ENCODE results near the gene NOL9. TPM values are rescaled to one million over a fixed set of nuclear protein-coding genes. Genes with fewer than 3 reads are reported as not detected.

The NOL9 gene
- total and polyA plus RNA-seq, 4 donors = 1.9 to 27.0 (median 16.2) TPM

DNA sequence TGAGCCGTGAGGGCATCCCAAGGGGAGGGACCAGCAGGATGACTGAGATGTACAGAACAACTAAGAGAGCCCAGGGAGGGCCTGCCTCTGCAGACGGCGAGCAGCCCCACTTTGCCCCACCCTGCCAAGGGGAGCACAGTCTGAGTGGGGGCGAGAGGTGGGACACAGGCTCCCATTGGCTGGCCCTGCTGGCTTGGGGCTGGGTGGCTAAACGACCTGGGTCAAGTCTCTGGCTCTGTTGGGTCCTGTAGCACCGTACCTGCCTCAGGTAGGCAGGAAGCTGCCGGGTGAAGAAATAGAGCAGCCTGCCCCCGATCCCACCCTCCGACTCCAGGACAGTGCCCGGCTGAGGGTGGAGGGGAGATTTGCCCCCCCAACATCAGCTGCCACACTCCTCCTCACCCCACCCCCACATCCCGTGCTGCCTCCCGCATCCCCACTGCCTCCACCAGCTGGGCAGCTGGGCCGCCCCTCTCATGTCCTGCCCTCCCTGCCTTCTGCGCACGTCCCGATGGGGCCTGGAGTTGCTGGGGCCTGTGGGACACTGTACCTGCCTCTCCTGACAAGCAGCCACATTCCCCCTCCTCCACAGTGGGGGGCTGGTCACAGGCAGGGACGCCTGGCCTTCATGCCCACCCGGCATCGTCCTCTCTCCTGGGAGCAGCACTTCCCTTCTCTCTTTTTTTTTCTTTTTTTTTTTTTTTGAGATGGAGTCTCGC lies 50.3 kb downstream of the NOL9 start:
- intact Hi-C loops (cut with DNase I) = no loop called here
- no peak for DNase-seq
- 87 to 91% methylated on average over 20 of the region's 20 CpGs for WGBS, 2 donors
- no peaks in the 10 kb centered on the region for H3K27me3 ChIP-seq (ENCODE audit: control insufficient read depth in 1 of 2, insufficient read depth in 2 of 2, low read length in 1 of 2)
- no peaks in the 10 kb centered on the region for H3K9me3 ChIP-seq (ENCODE audit: control insufficient read depth, low read length)
- peaks cover 3 to 6% of the 10 kb centered on the region in 2 donors for H3K4me1 ChIP-seq (ENCODE audit: control insufficient read depth in 1 of 2, insufficient read depth in 2 of 2, low read length in 2 of 2)
- H3K36me3 ChIP-seq (ENCODE audit: control insufficient read depth in 1 of 2, insufficient read depth in 2 of 2, low read length in 1 of 2) = no peaks in the 10 kb centered on the region
- no peak overlapping the region for H3K4me3 ChIP-seq (ENCODE audit: low read length in 2 of 2)
- ATAC-seq (ENCODE audit: low FRiP score) = no peak
- H3K27ac ChIP-seq (ENCODE audit: low read depth in 1 of 2, low read length in 2 of 2) = no peak overlapping the region

DNA sequence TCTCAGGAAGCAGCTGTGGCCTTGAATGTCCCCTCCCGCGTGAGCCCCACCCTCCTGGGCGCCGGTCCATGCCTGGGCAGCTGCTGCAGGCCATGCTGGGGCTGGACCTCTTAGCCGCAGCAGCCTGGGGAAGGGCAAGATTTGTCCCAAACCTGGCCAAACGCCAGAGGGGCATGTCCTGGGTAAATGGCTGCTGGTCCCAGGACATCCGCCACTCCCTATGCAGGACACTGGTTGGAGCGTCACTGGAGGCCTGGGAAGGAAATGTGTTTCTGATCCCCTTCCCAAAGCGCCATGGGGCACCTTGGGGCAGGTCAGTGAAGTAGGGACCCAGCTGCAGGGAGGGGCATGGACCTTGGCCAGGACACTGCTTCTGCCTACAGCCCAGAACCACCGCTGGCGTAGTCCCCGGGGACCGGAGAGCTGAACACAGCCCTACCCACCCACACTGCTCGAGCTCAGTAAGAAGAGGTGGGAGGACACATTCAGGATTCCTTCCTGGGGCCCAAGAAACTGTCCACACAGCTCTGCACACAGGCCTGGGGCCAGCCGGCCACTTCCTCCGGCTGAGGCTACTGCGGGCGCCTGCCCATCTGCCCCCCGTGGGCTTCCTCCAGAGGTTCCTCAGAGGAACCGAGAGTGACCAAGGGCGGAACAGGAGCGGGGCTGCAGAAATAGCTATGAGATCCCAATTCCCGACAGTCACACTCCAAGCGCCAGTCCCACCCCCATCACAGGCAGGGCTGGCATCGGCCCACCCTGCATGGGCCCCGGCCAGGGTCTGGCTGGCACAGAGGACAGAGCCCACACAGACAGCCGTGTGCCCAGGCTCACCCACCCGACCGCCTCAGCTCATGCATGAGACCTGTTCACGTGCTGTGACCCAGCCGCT lies 52.1 kb downstream of the NOL9 start:
- Histone ChIP-seq H3K4me3 (ENCODE audit: low read length in 2 of 2) (no peak overlapping the region), H3K27me3 (ENCODE audit: control insufficient read depth in 1 of 2, insufficient read depth in 2 of 2, low read length in 1 of 2) (no peaks in the 10 kb centered on the region), H3K27ac (ENCODE audit: low read depth in 1 of 2, low read length in 2 of 2) (no peak overlapping the region), H3K36me3 (ENCODE audit: control insufficient read depth in 1 of 2, insufficient read depth in 2 of 2, low read length in 1 of 2) (no peaks in the 10 kb centered on the region), H3K4me1 (ENCODE audit: control insufficient read depth in 1 of 2, insufficient read depth in 2 of 2, low read length in 2 of 2) (peaks cover 3 to 6% of the 10 kb centered on the region in 2 donors), H3K9me3 (ENCODE audit: control insufficient read depth, low read length) (no peaks in the 10 kb centered on the region)
- ATAC-seq (ENCODE audit: low FRiP score) = peak; percentile 64
- intact Hi-C loops (cut with DNase I) = no loop called here
- DNase-seq = peak; percentile 91 to 92
- WGBS, 2 donors = 15 to 17% methylated on average over 31 of the region's 31 CpGs

DNA sequence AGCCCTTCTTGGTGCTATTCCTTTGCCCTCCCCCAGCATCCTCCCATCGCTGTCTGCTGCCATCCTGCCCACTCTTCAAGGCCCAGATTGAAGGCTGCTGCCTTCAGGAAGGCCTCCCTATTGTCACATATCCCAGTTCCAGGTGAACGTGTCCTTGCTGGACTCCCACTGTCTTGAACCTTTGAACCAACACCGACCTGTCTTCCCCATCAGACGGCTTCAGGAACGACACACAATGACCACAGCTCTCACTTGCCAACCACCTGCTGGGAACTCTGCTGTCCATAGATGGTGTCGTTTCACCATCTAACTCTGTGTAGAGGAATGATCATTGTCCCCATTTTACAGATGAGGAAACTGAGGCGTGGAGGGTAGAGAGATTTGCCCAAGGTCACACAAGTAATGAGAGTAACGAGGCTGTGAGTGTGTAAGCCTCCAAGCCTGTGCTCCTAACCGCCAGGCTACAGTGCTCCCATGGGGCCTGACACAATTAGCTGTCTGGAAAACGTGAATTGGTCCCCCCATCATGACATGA lies 53.0 kb downstream of the NOL9 start:
- Histone ChIP-seq H3K27ac (ENCODE audit: low read depth in 1 of 2, low read length in 2 of 2) (peak overlapping the region in 1 of 2 donors; percentile 30), H3K27me3 (ENCODE audit: control insufficient read depth in 1 of 2, insufficient read depth in 2 of 2, low read length in 1 of 2) (no peaks in the 10 kb centered on the region), H3K9me3 (ENCODE audit: control insufficient read depth, low read length) (no peaks in the 10 kb centered on the region), H3K4me3 (ENCODE audit: low read length in 2 of 2) (no peak overlapping the region), H3K36me3 (ENCODE audit: control insufficient read depth in 1 of 2, insufficient read depth in 2 of 2, low read length in 1 of 2) (no peaks in the 10 kb centered on the region), H3K4me1 (ENCODE audit: control insufficient read depth in 1 of 2, insufficient read depth in 2 of 2, low read length in 2 of 2) (peaks cover 3 to 6% of the 10 kb centered on the region in 2 donors)
- ATAC-seq (ENCODE audit: low FRiP score) (no peak), DNase-seq (no peak)
- intact Hi-C loops (cut with DNase I) = no loop called here
- 61 to 62% methylated on average over 10 of the region's 10 CpGs for WGBS, 2 donors

DNA sequence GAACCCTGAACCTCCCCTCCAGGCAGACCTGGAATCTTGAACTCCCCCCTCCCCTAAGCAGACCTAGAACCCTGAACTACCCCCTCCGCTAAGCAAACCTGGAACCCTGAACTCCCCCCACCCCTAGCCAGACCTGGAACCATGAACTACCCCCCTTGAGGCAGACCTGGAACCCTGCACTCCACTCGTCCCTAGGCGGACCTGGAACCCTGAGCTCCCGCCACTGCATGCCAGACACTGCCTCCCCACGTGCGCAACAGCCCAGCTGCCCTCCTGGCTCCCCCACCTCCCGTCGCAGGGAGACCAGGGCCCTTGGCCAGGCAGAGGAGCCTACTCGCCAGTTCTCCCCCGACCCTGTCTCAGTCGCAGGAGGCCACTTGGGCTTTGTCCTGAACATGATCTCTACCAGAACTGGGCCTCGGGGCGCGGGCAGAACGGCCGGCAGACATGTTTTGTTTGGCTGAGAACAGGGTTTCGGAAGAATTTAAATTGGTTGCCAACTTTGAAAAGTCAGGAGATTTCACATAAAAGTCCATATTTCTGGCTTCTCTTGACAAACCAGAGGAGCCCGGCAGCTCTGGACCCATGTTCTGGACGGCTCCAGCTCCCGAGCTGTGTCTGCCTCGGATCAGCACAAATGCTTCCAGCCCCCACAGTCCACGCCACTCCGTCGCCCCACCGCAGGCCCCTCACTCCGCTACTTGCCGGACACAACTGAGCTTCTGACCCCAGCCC lies 53.6 kb downstream of the NOL9 start:
- peak; percentile 27 for ATAC-seq (ENCODE audit: low FRiP score)
- no peak for DNase-seq
- no peak overlapping the region for H3K4me3 ChIP-seq (ENCODE audit: low read length in 2 of 2)
- no peaks in the 10 kb centered on the region for H3K27me3 ChIP-seq (ENCODE audit: control insufficient read depth in 1 of 2, insufficient read depth in 2 of 2, low read length in 1 of 2)
- no peaks in the 10 kb centered on the region for H3K9me3 ChIP-seq (ENCODE audit: control insufficient read depth, low read length)
- H3K27ac ChIP-seq (ENCODE audit: low read depth in 1 of 2, low read length in 2 of 2) = peak overlapping the region in 1 of 2 donors; percentile 30
- intact Hi-C loops (cut with DNase I) = no loop called here
- H3K4me1 ChIP-seq (ENCODE audit: control insufficient read depth in 1 of 2, insufficient read depth in 2 of 2, low read length in 2 of 2) = peaks cover 3 to 6% of the 10 kb centered on the region in 2 donors
- H3K36me3 ChIP-seq (ENCODE audit: control insufficient read depth in 1 of 2, insufficient read depth in 2 of 2, low read length in 1 of 2) = no peaks in the 10 kb centered on the region
- WGBS, 2 donors = 11% methylated on average over 27 of the region's 27 CpGs

DNA sequence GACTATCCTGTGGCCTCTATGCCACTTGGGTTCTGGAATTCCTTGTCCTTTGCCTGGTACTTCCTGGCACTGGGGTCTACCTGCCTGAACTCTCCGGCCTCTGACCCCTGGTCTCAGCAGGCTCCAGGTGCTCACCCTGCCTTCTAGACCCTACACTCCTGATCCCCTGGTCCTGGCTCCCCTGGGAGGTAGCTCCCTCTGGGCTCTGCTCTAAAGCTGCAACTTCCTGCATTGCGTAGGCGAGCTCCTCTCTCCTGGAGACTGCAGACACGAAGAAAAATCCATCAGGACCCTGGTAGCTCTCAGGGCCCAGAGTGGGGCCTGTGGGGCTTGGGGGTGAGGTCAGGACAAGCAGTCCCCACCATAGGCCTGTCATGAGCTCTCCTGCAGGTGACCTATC lies 55.0 kb downstream of the NOL9 start:
- 87 to 95% methylated on average over 4 of the region's 4 CpGs for WGBS, 2 donors
- Histone ChIP-seq H3K27me3 (ENCODE audit: control insufficient read depth in 1 of 2, insufficient read depth in 2 of 2, low read length in 1 of 2) (no peaks in the 10 kb centered on the region), H3K4me3 (ENCODE audit: low read length in 2 of 2) (no peak overlapping the region), H3K9me3 (ENCODE audit: control insufficient read depth, low read length) (no peaks in the 10 kb centered on the region), H3K4me1 (ENCODE audit: control insufficient read depth in 1 of 2, insufficient read depth in 2 of 2, low read length in 2 of 2) (peaks cover 3 to 6% of the 10 kb centered on the region in 2 donors), H3K36me3 (ENCODE audit: control insufficient read depth in 1 of 2, insufficient read depth in 2 of 2, low read length in 1 of 2) (no peaks in the 10 kb centered on the region), H3K27ac (ENCODE audit: low read depth in 1 of 2, low read length in 2 of 2) (no peak overlapping the region)
- DNase-seq (no peak), ATAC-seq (ENCODE audit: low FRiP score) (no peak)
- intact Hi-C loops (cut with DNase I) = no loop called here

DNA sequence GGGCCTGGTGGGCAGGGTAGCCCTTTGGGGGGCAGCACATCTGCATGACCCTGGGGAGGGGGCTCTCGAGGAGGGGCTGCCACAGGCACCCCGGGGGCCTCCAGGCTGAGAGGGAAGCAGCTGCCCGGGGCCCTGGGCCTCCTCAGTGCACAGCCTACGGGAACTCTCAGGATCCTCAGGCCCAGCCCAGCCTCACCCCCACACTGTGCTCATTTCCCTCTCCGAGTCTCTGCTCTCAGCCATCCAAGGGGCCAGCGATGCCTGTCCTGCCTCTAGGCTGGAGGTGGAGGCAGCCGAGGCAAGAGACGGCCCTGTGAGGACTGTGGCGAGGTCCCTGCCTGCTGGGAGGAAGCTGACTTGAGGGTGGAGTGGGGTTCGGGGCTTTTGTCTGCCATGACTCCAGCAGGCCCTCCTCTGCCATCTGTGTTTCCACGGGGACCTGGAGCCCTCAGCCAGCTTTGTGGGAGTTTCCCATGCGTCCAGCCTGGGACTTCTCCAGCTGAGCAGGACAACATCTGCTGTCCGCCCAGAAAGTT lies 55.7 kb downstream of the NOL9 start:
- peaks cover 3 to 6% of the 10 kb centered on the region in 2 donors for H3K4me1 ChIP-seq (ENCODE audit: control insufficient read depth in 1 of 2, insufficient read depth in 2 of 2, low read length in 2 of 2)
- no peaks in the 10 kb centered on the region for H3K9me3 ChIP-seq (ENCODE audit: control insufficient read depth, low read length)
- H3K27me3 ChIP-seq (ENCODE audit: control insufficient read depth in 1 of 2, insufficient read depth in 2 of 2, low read length in 1 of 2) = no peaks in the 10 kb centered on the region
- H3K4me3 ChIP-seq (ENCODE audit: low read length in 2 of 2) = no peak overlapping the region
- no peaks in the 10 kb centered on the region for H3K36me3 ChIP-seq (ENCODE audit: control insufficient read depth in 1 of 2, insufficient read depth in 2 of 2, low read length in 1 of 2)
- ATAC-seq (ENCODE audit: low FRiP score) = no peak
- no peak overlapping the region for H3K27ac ChIP-seq (ENCODE audit: low read depth in 1 of 2, low read length in 2 of 2)
- no peak for DNase-seq
- intact Hi-C loops (cut with DNase I) = no loop called here
- 64 to 75% methylated on average over 12 to 13 of the region's 13 CpGs for WGBS, 2 donors

DNA sequence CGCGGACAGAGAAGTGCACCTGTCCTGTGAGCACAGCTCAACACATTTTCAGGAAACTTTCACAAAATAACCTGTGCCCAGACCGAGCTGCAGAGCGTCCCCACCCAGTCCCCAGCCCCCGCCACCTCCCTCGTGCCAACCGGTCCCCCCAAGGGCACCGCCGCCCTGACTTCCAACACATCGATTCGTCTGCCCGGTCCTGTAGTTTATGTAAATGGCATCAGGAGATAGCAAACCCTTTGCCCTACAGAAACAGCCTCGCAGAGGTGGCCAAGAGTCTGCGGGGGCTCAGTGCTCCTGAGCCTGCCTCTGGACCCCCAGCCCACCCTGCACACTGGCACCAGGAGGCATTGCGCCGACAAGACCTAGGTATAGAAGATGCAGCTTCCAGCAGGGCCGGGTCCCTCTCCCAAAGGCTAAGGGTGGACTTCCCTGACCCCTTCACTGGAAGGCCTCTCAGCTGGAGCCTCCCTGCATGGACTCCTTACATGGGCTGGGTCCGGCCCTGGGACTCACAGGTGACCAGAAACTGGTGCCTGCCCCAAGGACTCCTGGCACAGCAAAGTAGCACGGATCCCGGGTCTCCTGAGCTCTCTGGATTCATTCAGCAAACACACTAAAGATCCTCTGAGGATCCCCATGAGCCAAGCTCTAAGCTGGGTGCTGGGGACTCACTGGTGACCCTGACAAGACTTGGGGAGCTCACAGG lies 56.3 kb downstream of the NOL9 start:
- intact Hi-C loops (cut with DNase I) = no loop called here
- DNase-seq = no peak
- Histone ChIP-seq H3K4me1 (ENCODE audit: control insufficient read depth in 1 of 2, insufficient read depth in 2 of 2, low read length in 2 of 2) (peaks cover 3 to 6% of the 10 kb centered on the region in 2 donors), H3K4me3 (ENCODE audit: low read length in 2 of 2) (peak overlapping the region; percentile 39 to 73), H3K9me3 (ENCODE audit: control insufficient read depth, low read length) (no peaks in the 10 kb centered on the region), H3K27me3 (ENCODE audit: control insufficient read depth in 1 of 2, insufficient read depth in 2 of 2, low read length in 1 of 2) (no peaks in the 10 kb centered on the region), H3K36me3 (ENCODE audit: control insufficient read depth in 1 of 2, insufficient read depth in 2 of 2, low read length in 1 of 2) (no peaks in the 10 kb centered on the region), H3K27ac (ENCODE audit: low read depth in 1 of 2, low read length in 2 of 2) (no peak overlapping the region)
- WGBS, 2 donors = 46 to 47% methylated on average over 20 of the region's 20 CpGs
- ATAC-seq (ENCODE audit: low FRiP score) = no peak

Measured in aorta (tissue), 5 donors.